DMS114 treated with DMSO at 0.1 percent for 48 hours (cell line): ENCODE results near the gene TAF1D.

Experiments
- DNase-seq: peaks from one replicate; lab custom pipeline; 2025; ENCODE audit not compliant: unreplicated experiment; lab: John Stamatoyannopoulos, UW

TAF1D gene

DNA sequence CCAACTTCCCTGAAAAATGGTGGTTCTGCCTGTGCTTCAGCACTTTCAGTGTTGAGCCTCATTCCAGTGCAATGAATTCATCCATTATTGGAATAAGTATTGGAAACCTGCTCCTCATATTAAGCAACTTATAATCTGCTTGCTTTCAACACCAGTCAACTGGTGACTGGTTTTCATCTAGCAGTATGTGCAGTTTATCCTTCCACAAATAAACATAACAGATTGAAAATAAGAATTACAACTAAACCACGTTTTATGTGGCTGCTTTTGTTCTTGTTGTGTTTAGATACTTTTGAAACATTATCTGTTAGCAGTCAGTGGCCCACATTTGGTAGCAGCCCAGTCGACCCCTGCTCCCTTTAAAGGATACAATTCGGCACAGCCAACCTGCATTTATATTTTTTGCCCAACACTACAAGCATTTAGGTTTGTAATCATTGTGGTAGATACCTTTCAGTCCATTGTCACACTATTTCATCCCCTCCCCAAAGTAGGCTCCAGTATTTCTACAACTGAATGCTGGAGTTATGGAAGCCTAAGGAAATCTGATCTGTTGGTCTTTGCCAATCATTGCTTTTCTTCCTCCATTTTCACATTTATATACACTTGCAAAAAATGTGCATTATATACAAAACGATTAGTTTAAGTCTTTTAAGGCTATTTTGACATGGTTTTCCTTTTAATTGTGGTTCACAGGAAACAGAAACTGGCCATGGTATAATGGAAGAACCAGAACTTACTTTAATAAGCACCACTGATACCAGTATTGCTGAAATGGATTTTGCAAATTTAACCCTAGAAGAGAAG lies 13.1 kb downstream of the TAF1D start:
- DNase-seq: no peak

DNA sequence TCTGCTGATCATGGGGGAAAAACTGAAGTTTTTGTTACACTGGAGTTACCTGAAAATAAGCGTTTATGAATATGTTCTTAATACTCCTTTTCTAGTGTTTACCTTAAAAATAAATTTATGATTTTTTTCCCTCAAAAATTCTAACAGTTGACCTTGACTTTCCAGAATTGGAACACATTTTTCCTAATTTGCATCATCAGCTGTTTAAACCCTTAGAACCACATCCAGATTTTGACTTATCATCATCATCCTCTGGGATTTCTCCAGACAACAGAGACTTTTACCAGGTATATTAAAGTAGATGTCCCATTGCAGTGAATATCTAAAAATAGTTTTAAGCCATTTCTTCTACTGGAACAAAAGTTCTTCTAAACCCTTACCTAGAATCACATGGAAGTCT lies 17.2 kb downstream of the TAF1D start:
- no peak for DNase-seq

DNA sequence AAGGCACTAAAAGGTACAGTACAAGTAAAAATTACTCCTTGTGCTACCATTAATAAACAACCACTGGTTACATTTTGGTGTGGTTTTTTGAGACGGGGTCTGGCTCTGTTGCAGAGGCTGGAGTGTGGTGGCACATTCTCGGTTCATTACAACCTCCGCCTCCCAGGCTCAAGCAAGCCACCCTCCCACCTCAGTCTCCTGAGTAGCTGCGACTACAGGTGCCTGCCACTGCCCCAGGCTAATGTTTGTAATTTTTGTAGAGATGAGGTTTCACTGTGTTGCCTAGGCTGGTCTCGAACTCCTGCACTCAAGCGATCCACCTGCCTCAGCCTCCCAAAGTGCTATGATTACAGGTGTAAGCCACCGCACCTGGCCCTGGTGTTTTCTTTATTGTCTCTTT lies 20.8 kb downstream of the TAF1D start:
- no peak for DNase-seq

DNA sequence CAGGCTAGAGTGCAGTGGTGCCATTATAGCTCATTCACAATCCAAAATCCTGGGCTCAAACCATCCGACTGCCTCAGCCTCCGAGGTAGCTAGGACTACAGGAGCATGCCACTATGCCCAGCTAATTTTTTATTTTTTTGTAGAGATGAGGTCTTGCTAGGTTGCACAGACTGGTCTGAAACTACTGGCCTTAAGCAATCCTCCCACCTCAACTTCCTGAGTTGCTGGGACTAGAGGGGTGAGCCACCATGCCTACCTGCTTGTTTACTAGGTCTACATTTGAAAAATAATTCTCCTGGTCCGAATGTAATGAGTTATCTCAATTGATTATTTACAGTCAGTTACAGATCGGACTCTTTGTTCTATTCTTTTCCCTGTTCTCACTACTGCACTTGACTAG lies 22.0 kb downstream of the TAF1D start:
- no peak for DNase-seq

DNA sequence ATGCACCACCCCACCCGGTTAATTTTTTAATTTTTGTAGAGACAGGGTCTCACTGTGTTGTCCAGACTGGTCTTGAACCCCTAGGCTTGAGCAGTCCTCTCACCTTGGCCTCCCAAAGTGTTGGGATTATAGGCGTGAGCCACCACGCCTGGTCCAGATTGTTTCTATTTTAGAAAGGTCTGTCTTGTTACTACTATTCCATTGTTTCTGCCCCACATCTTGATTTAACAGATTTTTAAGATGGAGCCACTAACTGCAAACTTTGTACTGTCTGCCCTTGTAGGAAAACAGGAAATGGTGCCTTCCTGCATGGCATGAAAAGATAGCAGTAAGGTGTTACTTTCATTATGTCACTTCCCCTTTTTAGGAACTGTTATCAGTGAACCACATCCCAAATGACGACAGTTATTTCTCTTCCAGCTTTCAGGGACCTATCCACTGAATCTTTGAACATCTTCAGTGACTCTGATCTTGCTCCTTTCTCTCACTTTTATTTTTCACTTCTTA lies 23.2 kb downstream of the TAF1D start:
- DNase-seq: no peak

DNA sequence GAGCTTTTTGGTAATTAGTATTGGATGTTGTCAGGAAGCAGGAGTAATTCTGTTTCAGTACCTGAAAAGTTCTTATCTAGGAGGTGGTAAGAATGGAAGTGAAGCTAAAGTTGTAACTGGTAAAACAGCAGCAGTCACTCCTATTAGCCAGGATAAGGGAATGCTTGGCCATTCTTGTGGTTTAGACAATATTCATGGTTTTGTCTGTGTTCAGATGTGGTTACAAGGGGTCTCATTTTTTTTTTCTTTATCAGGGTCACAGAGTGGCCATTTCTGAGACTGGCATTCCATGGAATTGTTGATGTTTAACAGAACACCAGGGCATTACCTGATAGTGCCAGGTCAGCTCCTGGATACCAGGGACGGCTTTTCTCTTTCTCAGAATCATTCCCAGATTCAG lies 23.8 kb downstream of the TAF1D start:
- no peak for DNase-seq

DNA sequence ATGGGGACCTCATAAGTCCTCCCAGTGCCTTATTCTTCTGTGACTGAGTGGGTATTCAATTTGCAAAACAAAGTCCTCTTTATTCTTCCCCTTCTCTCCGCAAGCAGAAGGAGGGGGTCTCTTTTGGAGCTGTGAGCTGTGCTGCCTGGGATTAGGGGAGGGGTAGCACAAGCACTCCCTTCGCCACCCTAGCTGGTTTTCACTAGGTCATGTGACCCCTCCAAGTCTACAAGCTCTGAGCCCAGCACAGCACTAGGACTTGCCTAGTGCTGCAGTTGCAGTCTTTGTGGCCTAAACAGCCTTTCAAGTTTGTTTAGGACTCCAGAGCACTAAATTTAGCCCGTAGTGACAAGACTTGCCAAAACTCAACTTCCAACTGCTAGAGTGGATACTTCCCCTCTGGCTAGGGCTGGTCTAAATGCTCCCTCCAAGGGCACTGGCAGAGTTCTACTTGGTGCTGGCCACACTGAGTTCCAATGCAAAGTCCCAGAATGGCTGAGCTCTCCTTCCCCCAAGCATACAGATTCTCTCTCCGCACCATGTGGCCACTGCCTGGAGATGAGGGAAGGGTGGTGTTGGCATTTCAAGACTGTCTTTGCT lies 25.4 kb downstream of the TAF1D start:
- no peak for DNase-seq

DNA sequence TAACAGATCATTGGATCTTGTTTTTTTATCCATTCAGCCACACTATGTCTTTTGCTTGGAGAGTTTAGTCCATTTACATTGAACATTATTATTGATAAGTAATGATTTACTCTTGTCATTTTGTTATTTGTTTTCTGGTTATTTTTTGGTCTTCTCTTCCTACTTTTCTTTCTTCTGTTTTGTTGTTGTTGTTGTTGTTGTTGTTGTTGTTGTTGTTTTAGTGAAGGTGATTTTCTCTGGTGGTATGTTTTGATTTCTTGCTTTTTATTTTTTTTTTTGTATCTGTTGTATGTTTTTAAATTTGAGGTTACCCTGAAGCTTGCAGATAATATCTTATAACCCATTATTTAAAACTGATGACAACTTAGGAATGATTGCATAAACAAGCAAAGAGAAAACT lies 28.6 kb downstream of the TAF1D start:
- DNase-seq: no peak

DNA sequence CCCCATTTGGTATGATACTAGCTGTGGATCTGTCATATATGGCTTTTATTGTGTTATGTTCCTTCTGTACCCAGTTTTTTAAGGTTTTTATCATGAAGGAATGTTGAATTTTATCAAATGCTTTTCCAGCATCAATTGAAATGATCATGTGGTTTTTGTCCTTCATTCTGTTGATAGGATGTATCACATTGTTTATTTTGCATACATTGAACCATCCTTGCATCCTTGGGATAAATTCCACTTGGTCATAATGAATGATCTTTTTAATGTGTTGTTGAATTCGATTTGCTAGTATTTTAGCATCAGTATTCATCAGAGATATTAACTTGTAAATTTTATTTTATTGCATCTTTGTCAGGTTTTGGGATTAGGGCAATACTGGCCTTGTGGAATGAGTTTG lies 31.1 kb downstream of the TAF1D start:
- no peak for DNase-seq

DNA sequence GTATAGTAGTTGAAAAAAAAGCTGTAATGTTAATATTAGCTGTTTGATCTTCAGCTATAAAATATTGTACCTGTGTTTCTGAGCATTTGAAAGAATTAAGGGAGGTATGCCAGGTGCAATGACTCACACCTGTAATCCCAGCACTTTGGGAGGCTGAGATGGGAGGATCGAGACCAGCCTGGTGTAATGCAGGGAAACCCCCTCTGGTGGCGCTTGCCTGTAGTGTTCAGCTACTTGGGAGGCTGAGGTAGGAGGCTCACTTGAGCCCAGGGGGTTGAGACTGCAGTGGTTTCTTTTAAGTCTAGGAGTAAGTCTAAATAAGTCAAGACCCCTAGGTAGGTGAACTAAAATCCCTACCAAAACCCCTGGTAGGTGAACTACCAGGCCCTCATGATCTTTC lies 37.1 kb downstream of the TAF1D start:
- no peak for DNase-seq

DNA sequence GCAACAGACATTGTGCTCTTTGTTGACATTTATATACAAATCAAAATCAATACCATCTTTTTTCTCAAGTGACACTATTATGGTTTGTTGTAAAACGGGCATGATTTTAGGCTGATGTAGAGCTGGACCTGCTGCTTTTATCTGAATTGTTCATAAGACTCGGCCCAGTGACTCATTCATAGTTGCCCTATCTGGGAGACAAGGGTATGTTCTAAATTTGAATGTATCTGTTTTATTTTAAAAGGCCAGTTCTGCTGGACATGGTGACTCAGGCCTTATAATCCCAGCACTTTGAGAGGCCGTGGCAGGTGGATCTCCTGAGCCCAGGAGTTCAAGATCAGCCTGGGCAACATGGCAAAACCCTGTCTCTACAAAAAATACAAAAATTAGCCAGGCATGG lies 40.5 kb downstream of the TAF1D start:
- DNase-seq: no peak

DNA sequence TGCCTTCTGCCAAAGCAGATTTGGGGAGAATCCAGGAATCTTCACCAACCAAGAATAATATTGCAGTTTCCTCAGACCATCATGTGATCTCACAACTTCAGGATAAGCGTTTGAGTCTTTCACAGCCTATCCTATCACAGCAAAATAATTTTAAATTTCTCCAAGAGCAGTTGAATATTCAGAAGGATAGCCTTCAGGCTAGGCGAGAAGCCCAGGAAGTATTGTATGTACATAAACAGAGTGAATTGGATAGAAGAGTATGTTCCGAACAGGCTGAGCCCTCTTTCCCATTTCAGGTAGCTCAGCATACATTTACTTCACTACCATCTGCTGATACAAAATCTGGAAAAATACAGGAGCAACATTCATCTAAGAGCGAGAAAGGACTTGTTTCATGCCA lies 43.7 kb downstream of the TAF1D start:
- no peak for DNase-seq

DNA sequence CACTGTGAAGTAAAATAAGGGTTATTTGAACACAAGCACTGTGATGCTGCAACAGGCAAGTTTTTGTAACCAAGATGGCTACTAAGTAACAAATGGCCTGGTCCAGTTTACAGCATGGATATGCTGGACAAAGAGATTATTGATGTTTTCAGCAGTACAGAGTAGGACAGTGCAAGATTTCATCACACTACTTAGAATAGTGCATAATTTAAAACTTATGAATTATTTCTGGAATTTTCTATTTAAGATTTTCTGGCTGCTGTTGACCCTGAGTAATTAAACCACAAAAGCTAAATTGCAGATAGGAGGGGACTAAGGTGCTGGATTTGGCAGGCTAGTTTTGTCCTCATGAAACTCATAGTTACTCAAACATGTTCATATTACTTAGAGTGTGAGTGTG lies 46.7 kb downstream of the TAF1D start:
- no peak for DNase-seq

DNA sequence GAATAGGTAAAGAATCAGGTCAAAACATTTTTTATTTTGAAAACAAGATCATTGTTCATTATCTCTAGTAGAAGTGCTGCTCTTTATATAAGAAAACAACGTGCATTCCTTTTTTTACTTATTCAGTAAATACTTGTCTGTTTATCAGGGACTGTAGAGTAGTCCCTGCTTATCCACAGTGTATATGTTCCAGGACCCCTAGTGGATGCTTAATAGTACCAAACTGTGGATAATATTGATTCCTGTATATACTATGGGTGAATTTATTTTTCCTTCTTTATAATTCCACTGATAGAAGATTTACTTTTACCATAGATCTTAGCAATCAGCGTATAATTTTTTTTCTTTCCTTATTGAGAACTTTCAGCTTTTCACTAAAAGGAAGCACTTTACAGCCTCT lies 47.2 kb downstream of the TAF1D start:
- no peak for DNase-seq

DNA sequence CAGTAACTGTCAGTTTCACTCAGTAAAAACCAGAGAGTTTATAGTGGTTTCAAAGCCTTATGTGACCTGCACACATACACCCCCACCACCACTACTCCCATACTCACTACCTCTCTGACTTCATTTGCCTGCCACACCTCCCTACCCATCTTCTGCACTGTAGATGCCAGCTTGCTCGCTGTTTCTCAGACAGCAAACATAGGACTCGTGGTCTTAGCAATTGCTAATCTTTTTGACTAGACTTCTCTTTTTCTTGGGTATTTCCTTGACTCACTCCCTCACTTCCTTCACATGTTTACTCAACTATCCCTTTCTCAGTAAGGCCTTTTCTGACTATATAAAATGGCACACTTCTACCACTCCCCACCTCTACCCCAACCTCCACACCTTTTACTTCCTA lies 52.1 kb downstream of the TAF1D start:
- DNase-seq: no peak

DNA sequence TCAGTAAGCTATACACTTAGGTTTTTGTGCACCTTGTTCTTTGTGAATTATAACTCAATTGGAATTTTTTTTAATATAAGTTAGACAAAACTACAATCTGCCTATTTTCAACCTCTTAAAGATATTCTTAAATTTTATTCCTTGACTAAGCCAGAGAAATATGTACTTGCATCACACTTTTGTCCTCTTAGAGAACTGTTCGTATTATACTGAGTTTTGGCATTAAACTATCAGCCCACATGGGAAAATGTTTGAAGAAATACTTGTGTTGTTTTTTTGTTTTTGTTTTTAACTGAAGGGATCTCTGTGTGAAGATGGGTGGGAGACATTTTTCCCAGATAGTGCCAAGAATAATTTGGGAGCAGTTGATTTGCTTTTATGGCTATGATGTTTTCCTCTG lies 54.5 kb downstream of the TAF1D start:
- DNase-seq: no peak

DNA sequence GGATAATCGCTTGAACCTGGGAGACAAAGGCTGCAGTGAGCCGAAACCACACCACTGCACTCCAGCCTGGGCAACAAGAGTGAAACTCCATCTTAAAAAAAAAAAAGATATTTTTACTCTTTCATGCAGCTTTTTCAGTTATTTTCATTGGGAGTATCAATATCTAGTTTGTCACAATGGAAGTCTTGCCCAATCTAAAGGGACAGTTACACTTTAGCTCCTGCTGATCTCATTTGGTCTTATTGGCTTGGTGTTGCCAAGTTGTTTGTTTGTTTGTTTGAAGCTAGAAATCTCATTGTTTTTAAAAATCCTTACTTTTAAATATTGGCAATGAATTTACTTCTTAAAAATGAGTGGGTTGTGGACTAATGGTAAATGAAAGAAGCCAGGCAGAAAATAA lies 55.1 kb downstream of the TAF1D start:
- DNase-seq: no peak
